Superior temporal gyrus (tissue), 1 donor: ENCODE measurements around the gene DUS2.

ENCODE experiments used
- DNase-seq: peaks from one replicate; pipeline ENCODE4 v3.0.0-alpha.2; 2016; ENCODE audit errors: extremely low spot score

DUS2 gene

GRCh38 chr16:68046106-68046505 is 23.0 kb downstream of the DUS2 start:
- no peak for DNase-seq

- no peak for DNase-seq
Observed at GRCh38 chr16:68047987-68048386, 24.9 kb downstream of the DUS2 start.

GRCh38 chr16:68049449-68049848 is 26.4 kb downstream of the DUS2 start:
- no peak for DNase-seq

- no peak for DNase-seq
Observed at GRCh38 chr16:68055395-68055794, 32.3 kb downstream of the DUS2 start.

DNA sequence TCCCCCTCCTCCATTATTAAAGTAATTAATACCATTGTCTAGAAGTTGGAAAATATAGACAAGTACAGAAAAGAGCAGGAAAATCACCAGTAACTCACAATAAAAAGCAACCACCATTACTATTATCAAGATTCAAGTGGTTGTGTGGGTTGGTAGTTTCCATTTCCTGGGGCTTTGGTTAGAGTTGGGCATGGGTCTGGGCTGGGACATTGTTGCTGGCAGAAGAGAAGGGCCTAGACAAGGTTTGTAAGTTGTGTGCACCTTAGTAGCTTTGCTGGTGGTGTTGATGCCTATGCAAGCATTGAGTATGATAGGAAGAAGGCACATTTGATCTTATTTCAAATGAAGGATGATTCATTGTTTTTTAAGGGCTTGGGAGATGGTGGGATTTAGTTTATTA is 36.7 kb downstream of the DUS2 start:
- DNase-seq = no peak

DNA sequence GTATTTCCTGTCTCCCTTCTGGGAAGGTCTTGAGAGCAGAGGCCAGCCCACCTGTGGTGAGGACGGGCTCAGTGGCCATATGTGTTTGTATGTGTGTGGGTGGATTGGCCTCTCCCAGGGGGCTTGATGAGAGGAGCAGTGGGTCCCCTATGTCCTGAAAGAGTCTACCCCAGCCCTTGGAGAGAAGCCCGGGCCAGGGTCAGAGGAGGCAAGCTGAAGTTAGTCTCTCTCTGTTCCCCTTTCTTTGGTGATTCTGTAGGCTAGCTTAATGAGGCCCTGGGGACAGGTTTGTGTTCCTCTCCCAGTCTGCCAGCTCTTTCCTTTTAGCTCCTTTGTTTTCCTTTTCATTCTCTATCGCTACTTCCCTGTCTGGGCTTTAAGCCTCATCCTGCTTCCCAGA is 38.3 kb downstream of the DUS2 start:
- no peak for DNase-seq

- no peak for DNase-seq
Observed at GRCh38 chr16:68062910-68063393, 39.9 kb downstream of the DUS2 start.

DNA sequence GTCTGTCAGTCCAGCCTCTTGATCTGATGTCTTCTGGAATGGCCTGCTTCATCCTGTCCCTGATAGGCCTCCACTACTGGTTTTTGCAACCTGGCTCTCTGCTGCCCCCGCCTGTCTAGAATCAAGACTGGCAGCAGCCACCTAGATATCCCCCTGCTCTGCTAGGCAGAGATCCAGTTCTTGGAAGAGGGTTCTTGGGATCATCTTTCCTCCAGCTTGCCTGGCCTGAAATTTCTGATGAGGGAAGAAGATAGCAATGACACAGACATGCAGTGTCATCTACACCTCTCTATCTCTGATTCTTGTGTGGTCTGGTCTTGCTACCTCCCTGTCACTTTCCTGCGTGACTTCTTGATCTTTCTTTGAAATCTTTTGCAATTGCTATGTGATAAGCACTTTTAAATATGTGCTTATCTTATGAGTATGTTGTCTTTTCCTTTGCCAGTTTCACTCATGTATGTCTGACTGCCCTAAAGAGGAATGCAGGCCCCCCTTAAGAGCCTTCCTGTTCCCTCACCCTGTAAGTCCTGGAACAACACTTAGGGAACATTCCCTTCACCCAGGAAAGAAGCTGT is 41.8 kb downstream of the DUS2 start:
- DNase-seq = peak; percentile 73

DNA sequence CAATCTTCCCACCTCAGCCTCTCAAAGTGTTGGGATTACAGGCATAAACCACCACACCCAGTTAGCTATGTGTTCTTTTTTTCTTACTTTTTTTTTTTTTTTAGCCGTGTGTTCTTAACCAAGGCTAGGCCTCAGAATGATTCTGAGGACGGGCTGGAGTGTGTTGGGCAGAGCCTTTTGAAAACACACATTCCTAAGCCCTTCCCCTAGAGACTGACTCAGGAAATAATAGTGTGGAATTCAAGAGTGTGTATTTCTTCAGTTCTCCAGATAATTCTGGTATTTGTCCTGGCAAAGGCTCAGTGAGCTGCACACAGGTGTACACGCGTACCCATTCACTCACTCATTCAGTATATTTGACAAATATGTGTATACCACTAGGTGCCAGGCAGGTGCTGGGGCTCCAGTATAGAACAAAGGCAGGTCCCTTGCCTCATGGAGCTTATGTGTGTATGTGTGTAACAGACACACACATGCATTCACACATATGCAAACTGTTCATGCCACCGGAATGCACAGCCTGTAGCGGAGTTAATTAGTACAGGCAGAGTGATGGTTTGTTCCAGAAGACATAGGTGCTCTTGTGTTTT is 42.7 kb downstream of the DUS2 start:
- no peak for DNase-seq

GRCh38 chr16:68066763-68067162 is 43.7 kb downstream of the DUS2 start:
- no peak for DNase-seq

- no peak for DNase-seq
Observed at GRCh38 chr16:68068926-68069325, 45.8 kb downstream of the DUS2 start.

DNA sequence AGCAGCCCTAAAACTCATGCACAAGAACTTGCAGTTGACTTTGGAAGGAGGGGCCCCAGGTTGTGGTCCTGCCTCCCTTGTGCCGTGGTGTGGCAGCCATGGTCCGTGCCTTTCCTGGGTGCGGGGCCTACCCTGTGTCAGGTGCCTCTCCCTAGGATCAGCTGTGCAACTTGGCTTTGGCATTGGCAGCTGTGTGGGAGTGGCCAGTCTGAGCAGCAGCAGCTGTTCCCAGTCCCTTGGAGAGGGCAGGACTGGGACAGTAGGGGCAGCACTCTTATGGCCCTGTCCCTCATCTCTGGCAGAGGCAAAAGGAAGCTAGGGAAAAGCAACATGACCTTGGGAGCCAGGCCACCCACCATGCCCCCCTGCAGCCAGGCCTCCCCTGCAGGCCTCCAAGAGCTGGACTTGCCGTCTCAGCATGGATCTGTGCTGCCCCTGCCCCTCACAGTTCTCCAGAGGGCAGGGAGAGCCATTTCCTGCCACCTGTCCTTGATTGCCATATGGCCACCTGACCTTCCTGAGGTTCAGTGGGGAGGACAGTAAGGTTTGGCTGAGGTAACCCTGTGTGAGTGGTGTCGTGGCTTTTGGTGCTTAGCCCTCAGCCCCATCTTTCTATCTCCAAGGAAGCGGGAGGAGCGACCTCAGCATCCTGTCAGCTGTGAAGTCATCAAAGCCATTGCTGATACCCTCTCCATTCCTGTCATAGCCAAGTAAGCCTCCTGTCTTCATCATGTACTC is 46.6 kb downstream of the DUS2 start:
- no peak for DNase-seq

- DNase-seq = no peak
Observed at GRCh38 chr16:68070249-68070730, 47.2 kb downstream of the DUS2 start.

- DNase-seq = no peak
Observed at GRCh38 chr16:68070806-68071517, 47.9 kb downstream of the DUS2 start.

- DNase-seq = no peak
Observed at GRCh38 chr16:68071518-68071901, 48.4 kb downstream of the DUS2 start.

DNA sequence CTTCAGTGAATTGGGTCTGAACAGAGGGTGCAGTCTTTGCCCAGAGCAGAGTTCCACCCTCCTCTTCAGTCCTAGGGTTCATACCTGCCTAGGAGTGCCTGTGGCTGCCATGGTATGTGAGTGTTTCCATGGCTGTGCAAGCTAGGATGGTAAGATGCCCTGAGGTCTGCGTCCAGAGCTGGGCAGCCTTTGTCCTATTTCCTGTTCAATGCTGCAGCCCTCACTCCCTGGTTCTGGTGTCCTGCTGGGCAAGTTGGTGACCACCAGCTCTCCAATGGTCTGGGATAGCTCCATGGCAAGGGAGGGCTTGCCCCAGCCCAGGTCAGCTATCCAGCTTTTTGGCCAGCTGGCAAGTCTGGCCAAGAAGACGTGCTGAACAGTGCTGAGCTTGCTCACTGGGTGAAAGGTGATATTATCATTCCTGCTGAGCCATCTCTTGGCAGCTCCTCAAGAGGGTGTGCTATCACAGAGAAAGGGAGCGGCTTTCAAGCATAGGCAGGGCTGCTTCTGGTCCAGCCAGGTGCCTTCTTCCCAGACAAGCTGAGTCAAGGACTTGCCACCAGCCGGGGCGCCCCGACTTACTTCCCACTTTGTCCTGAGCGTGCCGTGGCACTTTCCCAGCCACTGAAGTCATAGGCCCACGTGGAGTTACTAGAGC is 49.1 kb downstream of the DUS2 start:
- no peak for DNase-seq

- no peak for DNase-seq
Observed at GRCh38 chr16:68073902-68074760, 51.0 kb downstream of the DUS2 start.

DNA sequence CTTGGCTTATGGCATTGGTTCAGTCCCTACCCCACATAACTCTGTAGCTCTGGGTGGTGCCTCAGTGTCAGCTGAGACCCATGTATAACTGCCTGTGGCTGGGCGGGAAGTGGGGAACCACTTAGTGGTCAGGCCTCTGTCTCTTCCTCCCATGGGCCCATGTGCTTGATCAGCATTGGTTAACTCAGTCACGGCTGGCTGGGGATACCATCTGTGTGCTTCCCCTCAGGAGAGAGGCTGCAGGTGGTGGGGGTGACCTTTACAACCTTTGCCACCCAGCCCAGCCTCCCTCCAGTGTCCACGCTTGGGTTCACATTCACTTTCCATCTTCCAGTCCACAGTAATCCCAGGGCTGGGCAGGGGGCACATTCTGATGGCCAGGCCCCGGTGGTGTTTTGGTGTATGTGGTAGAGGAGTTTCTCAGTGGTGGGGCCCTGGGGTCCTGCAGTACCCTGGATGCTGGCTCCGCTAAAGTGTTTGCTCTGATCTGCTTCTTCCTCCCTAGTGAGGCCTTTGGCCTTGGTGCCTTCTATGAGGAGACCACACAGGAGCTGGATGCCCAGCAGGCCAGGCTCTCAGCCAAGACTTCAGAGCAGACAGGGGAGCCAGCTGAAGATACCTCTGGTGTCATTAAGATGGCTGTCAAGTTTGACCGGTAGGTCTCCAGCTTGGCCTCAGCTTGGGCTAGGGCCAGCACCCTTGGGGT is 51.9 kb downstream of the DUS2 start:
- no peak for DNase-seq

DNA sequence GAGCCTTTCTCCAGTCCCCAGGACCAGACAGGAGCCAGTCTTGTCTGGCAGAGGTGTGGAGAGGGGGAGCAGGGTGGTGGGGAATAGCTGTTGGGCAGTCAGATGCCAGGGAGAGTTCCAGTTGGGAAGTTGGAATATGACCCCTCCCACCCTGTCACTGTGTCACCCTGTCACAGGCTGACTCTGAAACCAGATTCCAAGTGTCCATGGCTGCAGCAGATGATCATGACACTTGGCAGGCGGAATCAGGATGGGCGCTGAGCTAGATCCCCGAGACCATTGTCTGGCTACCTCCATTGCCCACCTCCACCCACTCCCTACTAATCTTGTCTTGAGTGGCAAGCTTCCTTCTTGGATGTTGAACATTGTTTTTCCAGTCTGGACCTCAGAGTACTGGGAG is 52.9 kb downstream of the DUS2 start:
- no peak for DNase-seq

GRCh38 chr16:68076560-68076959 is 53.5 kb downstream of the DUS2 start:
- no peak for DNase-seq
